ENCODE measurements around the gene NES.
"Not testable (repeated sequence)": the region's sequence is repeated elsewhere in the genome, so short reads cannot be mapped to it uniquely, and the experiment has no call there.

NES gene

DNA sequence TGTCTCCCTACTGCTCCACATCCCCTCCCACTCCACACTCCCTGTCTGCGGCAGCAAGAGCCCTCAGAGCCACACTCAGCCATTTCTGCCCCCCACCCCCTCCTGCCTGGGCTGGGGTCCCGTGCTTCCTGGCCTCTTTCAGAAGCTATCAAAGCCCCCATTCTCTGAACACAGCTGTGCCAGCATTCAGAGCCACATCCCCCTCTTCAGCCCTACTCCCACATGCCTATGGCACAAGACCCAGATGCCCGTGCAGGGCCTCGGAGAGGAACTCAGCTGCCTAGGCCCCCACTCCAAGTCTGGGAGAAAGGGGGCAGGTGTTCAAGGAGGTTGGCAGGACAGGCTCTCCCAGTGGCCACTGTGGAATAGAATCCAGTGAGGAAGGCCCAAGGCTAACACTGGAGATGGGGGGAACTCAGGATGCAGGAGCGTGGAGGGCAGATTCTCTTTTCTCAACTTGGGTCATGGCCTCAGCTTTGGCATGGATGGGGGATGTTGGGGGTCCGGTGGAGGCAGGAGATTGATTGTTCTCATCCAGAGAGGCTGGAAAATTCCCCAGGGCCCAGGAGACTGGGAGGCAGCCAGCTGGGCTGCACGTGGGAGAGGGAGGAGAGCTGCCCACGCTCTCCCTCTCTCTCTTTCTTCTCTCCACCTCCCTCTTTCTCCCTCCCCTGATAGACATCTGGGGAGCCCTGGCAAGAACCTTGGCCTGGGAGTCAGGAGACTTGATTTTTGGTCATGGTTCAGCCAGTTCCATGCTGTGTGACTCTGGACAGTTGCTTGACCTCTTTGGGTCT is 38.8 kb downstream of the NES start:
- H3K4me3 ChIP-seq (ENCODE audit: control insufficient read depth, low read depth, low read length), result no peak overlapping the region
- TF ChIP-seq, protein P1, sequence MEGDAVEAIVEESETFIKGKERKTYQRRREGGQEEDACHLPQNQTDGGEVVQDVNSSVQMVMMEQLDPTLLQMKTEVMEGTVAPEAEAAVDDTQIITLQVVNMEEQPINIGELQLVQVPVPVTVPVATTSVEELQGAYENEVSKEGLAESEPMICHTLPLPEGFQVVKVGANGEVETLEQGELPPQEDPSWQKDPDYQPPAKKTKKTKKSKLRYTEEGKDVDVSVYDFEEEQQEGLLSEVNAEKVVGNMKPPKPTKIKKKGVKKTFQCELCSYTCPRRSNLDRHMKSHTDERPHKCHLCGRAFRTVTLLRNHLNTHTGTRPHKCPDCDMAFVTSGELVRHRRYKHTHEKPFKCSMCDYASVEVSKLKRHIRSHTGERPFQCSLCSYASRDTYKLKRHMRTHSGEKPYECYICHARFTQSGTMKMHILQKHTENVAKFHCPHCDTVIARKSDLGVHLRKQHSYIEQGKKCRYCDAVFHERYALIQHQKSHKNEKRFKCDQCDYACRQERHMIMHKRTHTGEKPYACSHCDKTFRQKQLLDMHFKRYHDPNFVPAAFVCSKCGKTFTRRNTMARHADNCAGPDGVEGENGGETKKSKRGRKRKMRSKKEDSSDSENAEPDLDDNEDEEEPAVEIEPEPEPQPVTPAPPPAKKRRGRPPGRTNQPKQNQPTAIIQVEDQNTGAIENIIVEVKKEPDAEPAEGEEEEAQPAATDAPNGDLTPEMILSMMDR (IDR thresholded peaks at IDR 0.05; ENCODE audit: control insufficient read depth, insufficient read depth, low read depth, low read length, missing control alignments), result no peak
- no peak for DNase-seq (ENCODE audit: low read depth)

DNA sequence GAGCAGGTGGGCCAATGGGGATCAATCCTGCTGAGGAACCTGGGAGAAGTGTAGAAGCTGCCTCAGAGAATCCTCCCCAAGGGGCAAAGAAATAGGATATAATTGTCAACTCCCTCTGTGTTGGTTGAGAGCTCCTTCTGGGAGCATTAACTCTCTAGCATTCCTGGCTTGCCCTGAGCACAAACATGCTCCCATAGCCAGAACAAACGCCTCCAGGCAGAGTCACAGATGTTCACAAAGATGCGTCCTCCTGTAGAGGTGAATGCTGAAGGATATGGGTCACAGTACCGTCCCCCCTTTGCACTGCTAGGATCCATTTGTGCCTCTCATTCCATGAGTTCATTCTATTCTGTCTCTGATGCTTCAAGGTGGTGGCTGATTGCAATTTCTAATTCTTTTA is 44.9 kb downstream of the NES start:
- no peak for DNase-seq (ENCODE audit: low read depth)
- TF ChIP-seq, protein P1 (IDR thresholded peaks at IDR 0.05; ENCODE audit: control insufficient read depth, insufficient read depth, low read depth, low read length, missing control alignments), result no peak
- no peak overlapping the region for H3K4me3 ChIP-seq (ENCODE audit: control insufficient read depth, low read depth, low read length)

DNA sequence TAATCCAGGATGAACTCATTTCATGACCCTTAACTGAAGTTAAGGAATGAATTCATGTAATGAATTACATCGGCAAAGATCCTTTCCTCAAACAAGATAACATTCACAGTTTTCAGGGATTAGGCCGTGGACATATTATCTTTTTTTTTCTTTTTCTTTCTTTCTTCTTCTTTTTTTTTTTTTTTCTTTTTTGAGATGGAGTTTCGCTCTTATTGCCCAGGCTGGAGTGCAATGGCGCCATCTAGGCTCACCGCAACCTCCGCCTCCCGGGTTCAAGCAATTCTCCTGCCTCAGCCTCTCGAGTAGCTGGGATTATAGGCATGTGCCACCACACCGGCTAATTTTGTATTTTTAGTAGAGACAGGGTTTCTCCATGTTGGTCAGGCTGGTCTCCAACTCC is 46.1 kb downstream of the NES start:
- DNase-seq (ENCODE audit: low read depth); H3K4me3 ChIP-seq (ENCODE audit: control insufficient read depth, low read depth, low read length): not testable (repeated sequence)

DNA sequence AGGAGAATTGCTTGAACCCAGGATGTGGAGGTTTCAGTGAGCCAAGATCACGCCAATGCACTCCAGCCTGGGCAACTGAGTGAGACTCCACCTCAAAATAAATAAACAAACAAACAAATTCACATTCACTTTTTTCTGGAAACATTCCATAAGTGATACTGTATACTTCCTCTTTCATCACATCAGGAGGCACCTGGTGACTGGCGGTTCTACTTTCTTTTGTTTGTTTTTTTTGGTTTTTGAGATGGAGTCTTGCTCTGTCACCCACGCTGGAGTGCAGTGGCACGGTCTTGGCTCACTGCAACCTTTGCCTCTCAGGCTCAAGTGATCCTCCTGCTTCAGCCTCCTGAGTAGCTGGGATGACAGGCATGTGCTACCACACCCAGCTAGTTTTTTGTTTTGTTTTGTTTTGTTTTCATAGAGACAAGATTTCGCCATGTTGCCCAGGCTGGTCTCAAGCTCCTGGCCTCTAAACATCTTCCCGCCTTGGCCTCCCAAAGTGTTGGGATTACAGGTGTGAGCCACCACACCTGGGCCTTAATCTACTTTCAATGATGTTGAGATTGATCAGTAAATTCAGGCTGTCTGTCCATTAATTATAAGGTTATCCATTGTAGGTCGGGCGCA is 47.3 kb downstream of the NES start:
- TF ChIP-seq, protein P1 (IDR thresholded peaks at IDR 0.05; ENCODE audit: control insufficient read depth, insufficient read depth, low read depth, low read length, missing control alignments), result no peak
- DNase-seq (ENCODE audit: low read depth), result no peak
- H3K4me3 ChIP-seq (ENCODE audit: control insufficient read depth, low read depth, low read length), result no peak overlapping the region

DNA sequence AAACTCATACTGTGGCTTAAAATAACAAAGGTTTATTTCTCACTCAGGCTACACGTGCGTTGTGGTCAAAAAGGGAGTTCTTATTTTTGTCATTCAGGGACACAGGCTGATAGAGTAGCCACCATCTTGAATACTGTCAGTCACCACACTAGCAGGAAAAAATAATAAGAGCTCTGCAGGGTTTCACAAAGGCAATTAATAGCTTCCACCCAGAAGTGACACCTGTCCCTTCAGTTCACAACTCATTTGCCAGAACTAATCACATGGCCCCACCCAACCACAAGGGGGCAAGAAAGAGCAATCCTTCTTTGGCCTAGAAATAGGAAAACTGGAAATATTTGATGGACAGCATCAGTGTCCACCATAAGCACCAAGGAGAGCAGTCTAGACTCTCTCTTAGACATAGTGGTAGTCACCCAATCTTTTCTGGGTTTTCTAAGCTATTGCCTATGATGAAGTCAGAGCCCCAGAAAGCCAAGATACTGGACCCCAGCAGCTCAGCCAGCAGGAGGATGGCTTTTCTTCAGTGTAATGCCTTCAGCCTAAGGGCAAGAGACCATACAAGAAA is 49.8 kb downstream of the NES start:
- H3K4me3 ChIP-seq (ENCODE audit: control insufficient read depth, low read depth, low read length), result no peak overlapping the region
- no peak for DNase-seq (ENCODE audit: low read depth)
- TF ChIP-seq, protein P1 (IDR thresholded peaks at IDR 0.05; ENCODE audit: control insufficient read depth, insufficient read depth, low read depth, low read length, missing control alignments), result peak; percentile 73

DNA sequence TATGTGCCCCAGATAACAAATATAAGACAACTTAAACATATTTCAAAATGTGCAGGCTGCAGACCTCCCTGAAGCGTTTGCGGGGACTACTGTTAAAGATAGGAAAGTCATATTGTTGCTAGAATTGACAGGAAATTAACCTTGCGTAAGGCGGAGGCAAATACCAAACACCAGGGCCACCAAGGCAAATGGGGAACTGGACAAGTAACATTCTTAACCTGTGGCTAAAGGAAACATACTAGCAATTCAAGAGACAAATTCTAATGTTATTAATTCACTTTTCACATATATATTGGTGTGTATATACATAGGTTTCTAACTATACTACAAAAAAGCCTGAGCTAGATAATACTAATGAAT is 51.1 kb downstream of the NES start:
- TF ChIP-seq, protein P1 (IDR thresholded peaks at IDR 0.05; ENCODE audit: control insufficient read depth, insufficient read depth, low read depth, low read length, missing control alignments), result no peak
- no peak for DNase-seq (ENCODE audit: low read depth)
- no peak overlapping the region for H3K4me3 ChIP-seq (ENCODE audit: control insufficient read depth, low read depth, low read length)

DNA sequence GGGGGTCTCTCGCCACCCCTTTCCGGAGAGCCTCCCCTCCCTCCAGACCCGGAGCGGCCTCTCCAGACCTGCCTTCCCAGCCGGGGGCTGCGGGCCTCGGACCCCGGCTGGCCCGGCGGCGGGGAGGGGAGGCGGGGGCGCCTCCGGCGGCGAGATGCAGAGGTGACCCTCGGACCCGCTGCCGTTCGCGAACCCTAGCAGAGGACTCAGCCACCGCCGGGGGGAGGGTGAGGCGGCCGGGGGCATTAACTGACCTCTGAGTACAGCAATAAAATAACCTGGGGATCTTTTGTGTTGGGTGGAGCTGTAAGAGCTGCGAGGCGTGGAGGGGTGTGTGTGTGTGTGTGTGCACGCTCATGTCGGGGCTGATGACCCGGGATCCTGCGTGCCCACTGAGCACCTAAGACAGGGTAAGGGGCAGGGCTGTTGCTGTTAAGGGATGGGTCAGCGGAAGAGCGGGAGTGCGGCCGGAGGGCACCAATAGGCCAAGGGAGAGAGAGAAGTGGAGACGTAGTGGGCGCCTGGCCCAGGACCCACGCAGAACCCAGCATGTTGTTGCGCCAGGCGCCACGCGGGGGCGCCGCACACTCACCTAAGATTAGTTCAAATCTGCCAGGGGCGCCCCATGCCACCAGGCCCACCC is 51.6 kb downstream of the NES start:
- TF ChIP-seq, protein P1 (IDR thresholded peaks at IDR 0.05; ENCODE audit: control insufficient read depth, insufficient read depth, low read depth, low read length, missing control alignments), result peak; percentile 83
- no peak for DNase-seq (ENCODE audit: low read depth)
- no peak overlapping the region for H3K4me3 ChIP-seq (ENCODE audit: control insufficient read depth, low read depth, low read length)
